HepG2 (cell line): ENCODE data around the gene ADAMTS17. TPM values are rescaled to one million over a fixed set of nuclear protein-coding genes. Genes with fewer than 3 reads are reported as not detected.

Source experiments
- ATAC-seq: fragments of 200-7000 bp; cut with Tn5 transposase; 3 replicates; pipeline ENCODE4 v1.9.1; 2020; ENCODE audit warnings: mild to moderate bottlenecking, moderate library complexity
- BruUV-seq: library from RNA; stranded (reverse); fragments of 400-500 nt; replicated peaks from 2 replicates; lab custom pipeline; 2021; lab: Mats Ljungman, UMichigan
- CTCF ChIA-PET: fragments of 300-600 bp; formaldehyde crosslinking; extraction: SDS; loops from one replicate; lab custom pipeline; 2021; ENCODE audit warnings: low total read pairs, inconsistent platforms, low intra/inter-chr PET ratio; lab: Yijun Ruan, JAX
- POLR2A ChIA-PET: fragments of 350-600 bp; sonication (Branson Sonifier 250); formaldehyde crosslinking; loops from one replicate; lab custom pipeline; 2020; ENCODE audit warnings: antibody characterized with exemption, inconsistent platforms; lab: Yijun Ruan, JAX
- DNase-seq: peaks from one replicate; pipeline ENCODE4 v3.0.0-alpha.2; 2015; ENCODE audit warnings: low spot score
- FAIRE-seq: peaks from 3 replicates; lab custom pipeline; 2011; peaks lifted over from hg19 to GRCh38; lab: Jason Lieb, UNC
- H2AFZ ChIP-seq: one replicate; pipeline ENCODE4 v1.6.1; 2011; ENCODE audit warnings: low read length, inconsistent platforms
- H3K27ac ChIP-seq: fragments of 300-600 bp; 3 replicates; pipeline ENCODE4 v1.8.0; 2011; ENCODE audit warnings: mixed run types, mild to moderate bottlenecking, mixed read lengths, low read length, inconsistent platforms; ENCODE audit not compliant: insufficient read depth; ENCODE audit errors: extremely low read length
- H3K27me3 ChIP-seq, 2 experiments: fragments of 200-600 bp in 1 of 2; 2 replicates in 1 of 2; 3 replicates in 1 of 2; pipeline versions ENCODE4 v1.6.0 to v1.8.0; 2011; ENCODE audit warnings: low read length in 2 of 2, mild to moderate bottlenecking in 2 of 2, moderate library complexity in 2 of 2, inconsistent platforms in 1 of 2; ENCODE audit not compliant: insufficient read depth in 2 of 2, control insufficient read depth in 1 of 2
- H3K36me3 ChIP-seq, 2 experiments: fragments of 200-600 bp in 1 of 2; replicated peaks in 1 of 2; 2 replicates in 1 of 2; 3 replicates in 1 of 2; pipeline versions ENCODE4 v1.5.1 to v1.8.0; 2011; ENCODE audit warnings: low read length in 2 of 2, inconsistent platforms in 1 of 2; ENCODE audit not compliant: insufficient read depth in 2 of 2, control insufficient read depth in 1 of 2
- H3K4me1 ChIP-seq: 2 replicates; pipeline ENCODE4 v1.5.1; 2012; ENCODE audit warnings: low read length, inconsistent platforms; ENCODE audit not compliant: insufficient read depth
- H3K4me2 ChIP-seq: 2 replicates; pipeline ENCODE4 v1.6.0; 2011; ENCODE audit warnings: low read depth, low read length, inconsistent platforms
- H3K4me3 ChIP-seq, 3 experiments: fragments of 200-600 bp in 1 of 3; sonication (generic), shearing (Covaris generic) in 1 of 3; replicated peaks in 1 of 3; 2 replicates each; pipeline ENCODE4 v1.5.1; 2011 to 2016; ENCODE audit warnings: low read length in 3 of 3, inconsistent platforms in 2 of 3, low read depth in 2 of 3, mild to moderate bottlenecking in 2 of 3, control low read depth in 1 of 3, mixed read lengths in 1 of 3; ENCODE audit not compliant: insufficient read depth in 1 of 3
- H3K79me2 ChIP-seq: one replicate; pipeline ENCODE4 v1.6.1; 2011; ENCODE audit warnings: low read length, inconsistent platforms; ENCODE audit not compliant: insufficient read depth
- H3K9ac ChIP-seq: 2 replicates; pipeline ENCODE4 v1.6.0; 2011; ENCODE audit warnings: mild to moderate bottlenecking, low read depth, low read length, inconsistent platforms; ENCODE audit not compliant: insufficient read depth
- H3K9me3 ChIP-seq: 2 replicates; pipeline ENCODE4 v1.5.1; 2012; ENCODE audit warnings: mild to moderate bottlenecking, low read length
- H4K20me1 ChIP-seq: 2 replicates; pipeline ENCODE4 v1.6.0; 2011; ENCODE audit warnings: inconsistent platforms, mild to moderate bottlenecking, low read length, moderate library complexity; ENCODE audit not compliant: insufficient read depth
- AKAP8 ChIP-seq: sonication (generic); formaldehyde crosslinking; IDR thresholded peaks from 2 replicates; pipeline ENCODE4 v1.5.1; 2020; ENCODE audit warnings: mild to moderate bottlenecking, missing genetic modification reagents
- GFI1 ChIP-seq: sonication (generic); formaldehyde crosslinking; IDR thresholded peaks from 2 replicates; pipeline ENCODE4 v1.5.0; 2020; ENCODE audit warnings: missing genetic modification reagents, mild to moderate bottlenecking, borderline replicate concordance
- JUNB ChIP-seq: sonication (generic); formaldehyde crosslinking; IDR thresholded peaks from 2 replicates; pipeline ENCODE4 v1.8.0; 2022; ENCODE audit warnings: missing genetic modification reagents, mild to moderate bottlenecking, borderline replicate concordance
- NAIF1 ChIP-seq: sonication (generic); formaldehyde crosslinking; IDR thresholded peaks from 2 replicates; pipeline ENCODE4 v1.5.0; 2020; ENCODE audit warnings: mild to moderate bottlenecking, missing genetic modification reagents, borderline replicate concordance
- SPEN ChIP-seq: sonication (generic); formaldehyde crosslinking; IDR thresholded peaks from 2 replicates; pipeline ENCODE4 v1.5.1; 2020; ENCODE audit warnings: low read depth, mild to moderate bottlenecking, missing genetic modification reagents
- ZFP36L1 ChIP-seq: sonication (generic); formaldehyde crosslinking; IDR thresholded peaks from 2 replicates; pipeline ENCODE4 v1.8.0; 2022; ENCODE audit warnings: mild to moderate bottlenecking, missing genetic modification reagents, moderate library complexity
- ZNF777 ChIP-seq: sonication (generic); formaldehyde crosslinking; IDR thresholded peaks from 2 replicates; pipeline ENCODE4 v1.4.0; 2020; ENCODE audit warnings: missing genetic modification reagents
- WGBS: methylation state at CpG from one replicate; pipeline ENCODE4 v1.1.6; 2017; ENCODE audit warnings: low lambda C conversion rate; 5-methylcytosine and 5-hydroxymethylcytosine counted together
- in situ Hi-C: cut with HindIII; loops from 2 replicates; pipeline ENCODE4 v1.10.0; 2017; ENCODE audit warnings: low pct_unique_long_range_greater_than_20kb; ENCODE audit not compliant: extremely low pct_ligation_motif_present
- intact Hi-C: fragments of 100-400 bp; cut with micrococcal nuclease; formaldehyde crosslinking; loops from one replicate; pipeline ENCODE4 v1.10.0; 2022; ENCODE audit not compliant: unreplicated experiment
- polyA plus RNA-seq, 8 experiments: library from polyadenylated mRNA; depleted of rRNA in 3 of 8; stranded (reverse) in 7 of 8; unstranded in 1 of 8; fragments of >200 nt; fragmentation: Illumina TruSeq in 4 of 8; extraction: Trizol in 4 of 8; gene quantifications; 2 replicates each; pipeline versions ENCODE4 v1.2.1 to v1.2.3, GENCODE V29; 2011 to 2016; ENCODE audit warnings: low read depth in 4 of 8, missing spikeins in 1 of 8, mixed read lengths in 1 of 8; ENCODE audit not compliant: insufficient read depth in 1 of 8
- total RNA-seq, 5 experiments: library from RNA; depleted of rRNA; stranded (reverse); fragments of >200 nt; fragmentation: Illumina TruSeq; extraction: Trizol; gene quantifications; 2 replicates each; pipeline ENCODE4 v1.2.3, GENCODE V29; 2016; ENCODE audit warnings: low read depth in 1 of 5
- TF ChIP-seq, protein P1 (sequence below): IDR thresholded peaks from 2 replicates; pipeline ENCODE4 v1.6.1; 2016; ENCODE audit warnings: low read depth, borderline replicate concordance

The ADAMTS17 gene
- total and polyA plus RNA-seq, 2 of the 13 experiments (the other 11 are each of a cell fraction or from before 2014, with no cell fraction given) = 0.02 to 0.04 TPM

DNA sequence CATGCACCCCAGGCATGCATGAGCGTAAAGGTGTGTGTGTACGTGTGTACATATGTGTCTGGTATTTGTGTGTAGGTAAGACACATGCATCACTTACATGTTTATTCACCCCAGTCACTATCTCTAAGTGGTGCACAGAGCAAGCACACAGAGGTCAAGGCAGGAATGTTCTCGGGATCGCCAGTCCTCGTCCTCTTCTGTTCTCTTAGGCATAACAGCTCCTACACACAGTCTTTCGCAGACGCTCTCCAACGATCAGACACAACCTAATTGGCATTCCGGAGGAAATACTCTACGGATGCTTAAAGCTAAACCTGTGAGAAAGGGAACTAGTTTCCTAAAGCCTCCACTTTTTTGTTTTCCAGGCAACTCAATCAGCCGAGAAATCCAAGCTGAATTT is 95.9 kb downstream of the ADAMTS17 start:
- H3K27ac ChIP-seq = no peak overlapping the region
- BruUV-seq = no TSS peak

DNA sequence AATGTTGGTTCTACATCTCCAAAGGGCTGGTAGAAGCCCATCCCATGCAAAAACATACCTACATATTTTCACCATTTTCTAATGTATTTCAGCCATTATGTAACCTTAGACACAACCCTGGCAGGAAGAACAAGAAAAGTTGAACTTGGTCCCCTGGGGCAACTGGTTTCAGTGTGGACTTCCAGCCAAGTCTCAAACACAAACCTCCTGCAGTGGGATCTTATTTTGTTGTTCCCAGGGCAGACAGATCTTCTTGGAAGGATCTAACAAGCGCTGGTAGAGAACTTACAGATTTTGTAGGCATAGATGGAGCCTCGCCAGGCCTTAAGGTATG is 96.3 kb downstream of the ADAMTS17 start:
- WGBS = 71% methylated on average over 1 of the region's 2 CpGs
- no peak overlapping the region for H2AFZ ChIP-seq
- H3K9ac ChIP-seq = no peak overlapping the region
- TF ChIP-seq NAIF1 (CRISPR knock-in tag) (no peak), GFI1 (CRISPR knock-in tag) (no peak), AKAP8 (CRISPR knock-in tag) (no peak), JUNB (CRISPR knock-in tag) (no peak)
- TF ChIP-seq, protein P1, sequence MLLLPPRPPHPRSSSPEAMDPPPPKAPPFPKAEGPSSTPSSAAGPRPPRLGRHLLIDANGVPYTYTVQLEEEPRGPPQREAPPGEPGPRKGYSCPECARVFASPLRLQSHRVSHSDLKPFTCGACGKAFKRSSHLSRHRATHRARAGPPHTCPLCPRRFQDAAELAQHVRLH = no peak
- H3K79me2 ChIP-seq = no peaks in the 10 kb centered on the region
- no peak overlapping the region for H3K4me3 ChIP-seq
- H3K9me3 ChIP-seq = no peaks in the 10 kb centered on the region
- ChIA-PET CTCF (no interaction called here), POLR2A (no interaction called here)
- no peak for ATAC-seq
- H3K4me1 ChIP-seq = peaks cover 14% of the 10 kb centered on the region
- no peak for DNase-seq
- H4K20me1 ChIP-seq = no peaks in the 10 kb centered on the region
- H3K36me3 ChIP-seq = no peaks in the 10 kb centered on the region
- FAIRE-seq = no peak
- in situ Hi-C loops = no loop called here
- intact Hi-C loops = no loop called here
- H3K27me3 ChIP-seq = no peaks in the 10 kb centered on the region
- H3K4me2 ChIP-seq = no peak overlapping the region
- no peak overlapping the region for H3K27ac ChIP-seq
- no TSS peak for BruUV-seq

More for the DNA sequence above, 95.9 kb downstream of the ADAMTS17 start:
- Histone ChIP-seq H3K4me3 (no peak overlapping the region), H3K27me3 (no peaks in the 10 kb centered on the region), H3K9me3 (no peaks in the 10 kb centered on the region), H4K20me1 (no peaks in the 10 kb centered on the region), H3K36me3 (no peaks in the 10 kb centered on the region), H2AFZ (no peak overlapping the region), H3K4me2 (no peak overlapping the region), H3K4me1 (peaks cover 14% of the 10 kb centered on the region), H3K9ac (no peak overlapping the region), H3K79me2 (no peaks in the 10 kb centered on the region)
- intact Hi-C loops (no loop called here), in situ Hi-C loops (no loop called here)
- CTCF ChIA-PET = no interaction called here
- ATAC-seq = no peak
- TF ChIP-seq SPEN (no peak), ZFP36L1 (no peak), ZNF777 (CRISPR knock-in tag) (no peak)
- DNase-seq = no peak
- POLR2A ChIA-PET = no interaction called here
- FAIRE-seq = no peak
- 62% methylated on average over 9 of the region's 11 CpGs for WGBS
